GM18870 (cell line): Measurements from ENCODE around the gene HOXB3.

Experiments
- ATAC-seq: cut with Tn5 transposase; IDR thresholded peaks from one replicate; pipeline ENCODE4 v1.9.1; 2021; ENCODE audit warnings: moderate library complexity; ENCODE audit not compliant: unreplicated experiment

Gene HOXB3

DNA sequence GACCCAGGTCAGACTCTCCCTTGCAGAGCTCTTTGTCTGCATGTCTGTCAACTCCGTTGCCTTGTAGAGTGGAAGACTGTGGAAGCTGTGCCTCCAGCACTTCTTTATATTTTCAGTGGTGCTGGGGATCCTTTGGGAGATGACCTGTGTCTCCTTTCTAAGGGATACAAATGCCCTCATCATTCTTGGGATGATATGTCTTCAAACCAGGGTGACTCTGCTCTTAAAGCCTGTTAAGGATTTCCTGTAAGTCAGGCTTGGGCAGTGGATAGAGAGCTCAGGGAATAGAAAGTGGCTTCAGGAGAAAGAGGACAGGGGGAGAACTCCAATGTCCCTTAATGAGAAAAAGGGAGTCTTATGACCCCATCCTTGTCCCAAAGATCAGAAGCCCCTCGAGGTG lies 1.5 kb downstream of the HOXB3 start:
- ATAC-seq: no peak

DNA sequence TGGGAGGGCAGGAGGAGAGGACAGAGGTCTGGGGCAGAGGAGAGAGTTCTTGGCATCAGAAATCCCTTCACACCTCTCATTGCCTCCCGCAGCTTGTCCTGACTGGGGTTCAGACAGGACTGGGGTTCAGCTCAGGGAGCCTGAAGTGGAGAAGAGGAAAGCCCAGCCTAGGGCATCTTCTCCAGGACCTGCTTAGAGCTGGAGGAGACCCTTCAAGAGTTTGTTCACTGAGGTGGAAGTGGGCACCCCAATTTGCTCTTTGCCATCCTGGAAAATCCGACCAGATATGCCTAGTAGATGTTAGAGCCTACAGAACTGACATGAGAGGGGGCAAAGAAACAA lies 2.0 kb downstream of the HOXB3 start:
- no peak for ATAC-seq

DNA sequence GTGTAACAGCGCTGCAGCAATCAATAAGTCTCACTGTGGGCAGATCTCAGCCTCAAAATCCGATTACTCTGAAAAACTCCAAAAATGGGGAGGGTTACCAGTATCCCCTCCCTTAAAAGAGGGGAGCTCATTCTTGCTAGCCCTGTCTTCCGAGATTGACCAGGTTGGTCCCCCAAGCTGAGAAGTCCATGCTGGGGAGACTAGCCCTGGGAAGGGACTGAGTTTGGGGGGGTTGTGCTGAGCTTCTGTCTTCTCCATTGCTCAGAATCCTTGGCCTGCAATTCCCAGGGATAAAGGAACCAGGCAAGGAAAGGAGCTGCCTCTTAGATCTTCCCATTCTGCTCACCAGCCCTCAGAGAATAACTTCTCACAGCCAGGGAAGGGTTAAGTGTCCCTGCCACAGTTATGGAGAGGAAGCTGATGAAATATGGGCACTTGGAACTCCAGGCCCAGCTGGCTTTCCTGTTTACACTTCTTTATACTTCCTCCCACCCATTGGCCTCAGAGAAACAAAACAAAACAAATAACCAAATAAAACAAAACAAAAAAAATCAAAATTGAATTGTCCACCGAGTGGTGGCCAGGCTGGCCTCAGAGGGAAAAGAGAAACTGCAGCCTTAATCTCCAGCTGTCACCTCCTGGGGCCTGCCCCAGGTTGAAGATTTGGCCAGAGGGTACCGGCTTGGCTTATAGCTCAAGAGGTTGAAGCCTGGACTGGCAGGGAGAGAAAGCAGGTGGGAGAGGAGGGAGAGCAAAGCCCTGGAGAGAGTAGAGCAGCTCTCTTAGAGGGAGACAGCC lies 2.6 kb downstream of the HOXB3 start:
- ATAC-seq: no peak

DNA sequence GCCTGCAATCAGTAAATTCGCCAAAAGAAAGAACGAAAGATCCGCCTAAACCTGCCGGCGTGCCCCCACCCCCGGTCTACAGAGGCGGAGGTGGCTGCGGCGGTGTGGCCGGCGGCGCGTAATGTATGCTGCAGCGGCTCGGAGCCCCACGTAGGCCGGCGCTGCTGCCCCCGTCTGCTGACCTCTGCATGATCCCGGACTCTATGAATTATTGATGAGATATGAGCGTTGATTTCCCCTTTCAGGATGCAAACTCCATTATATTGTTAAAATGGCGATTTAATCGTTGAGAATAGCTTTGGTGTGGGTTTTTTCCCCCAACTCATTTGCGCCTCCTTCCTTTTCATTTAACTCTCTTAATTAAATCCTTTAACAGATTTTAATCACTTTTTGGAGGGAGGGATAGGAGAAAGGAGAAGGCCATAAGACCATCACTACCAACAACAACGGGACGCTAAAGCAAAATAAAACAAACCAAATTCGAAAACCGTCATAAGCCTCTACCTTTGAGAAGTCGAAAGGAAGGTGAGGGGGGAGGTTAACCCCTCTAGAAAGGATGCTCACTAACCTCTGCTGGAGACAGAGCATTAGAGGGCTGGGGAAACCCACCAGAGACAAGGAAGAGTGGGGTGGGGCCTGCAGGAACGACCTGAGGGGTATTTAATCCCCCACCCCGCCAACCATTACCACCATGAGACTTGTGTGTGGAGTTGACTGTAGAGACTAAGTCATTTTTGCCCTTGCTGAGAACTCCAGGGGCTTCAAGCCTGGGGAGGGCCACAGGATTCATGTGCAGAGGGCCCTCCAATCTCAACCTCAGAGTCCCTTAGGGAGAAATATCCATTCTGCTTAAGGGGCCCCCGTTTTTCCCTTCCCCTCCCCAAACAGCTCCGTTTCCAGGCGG lies 3.4 kb downstream of the HOXB3 start:
- no peak for ATAC-seq

DNA sequence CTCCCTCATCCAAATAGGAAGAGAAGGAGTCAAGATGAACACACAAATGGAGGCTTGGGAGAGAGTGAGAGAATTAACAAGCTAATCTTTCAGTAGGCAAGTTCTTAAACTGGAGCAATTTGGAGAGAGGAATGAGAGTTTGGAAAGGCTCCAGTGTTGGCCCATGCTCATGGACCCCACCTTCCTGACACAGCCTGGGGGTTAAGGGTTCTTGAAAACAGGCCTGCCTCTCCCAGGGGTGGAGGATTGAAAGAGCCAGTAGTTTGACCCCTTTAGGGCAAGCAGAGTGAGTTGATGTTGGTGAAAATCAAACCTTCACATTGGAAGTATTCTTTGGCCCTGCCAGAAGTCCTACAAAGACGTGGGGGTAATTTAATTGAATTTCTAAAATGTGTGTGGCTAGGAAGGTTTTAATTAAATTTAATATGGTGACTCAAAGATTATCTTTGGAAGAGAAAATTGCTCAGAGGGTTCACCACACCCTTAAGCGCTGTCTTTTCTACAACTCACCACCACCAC lies 5.8 kb downstream of the HOXB3 start:
- ATAC-seq: no peak

DNA sequence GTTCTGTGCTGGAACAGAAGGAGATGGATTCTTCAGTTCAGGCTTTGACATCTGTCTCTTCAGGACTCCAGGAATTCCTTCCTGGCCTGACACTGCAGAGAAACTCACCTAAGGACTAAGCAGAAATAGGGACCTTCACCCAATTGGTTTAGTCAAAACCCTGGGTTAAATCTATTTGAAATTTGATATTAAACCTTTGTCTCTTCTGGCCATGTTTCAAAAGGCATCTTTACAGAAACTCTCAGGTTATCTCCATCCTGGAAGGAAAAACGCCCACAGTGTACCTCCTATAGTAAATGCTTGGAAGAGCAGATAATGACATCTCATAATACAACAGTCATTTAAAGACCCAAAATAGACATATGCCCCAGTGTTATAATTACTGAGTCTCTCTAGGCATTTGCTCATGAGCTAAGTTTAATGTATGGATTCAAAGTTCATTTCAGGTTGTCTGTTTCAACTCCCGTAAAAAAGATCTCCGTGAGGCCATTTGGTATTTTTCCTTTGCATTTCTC lies 6.3 kb downstream of the HOXB3 start:
- ATAC-seq: no peak

DNA sequence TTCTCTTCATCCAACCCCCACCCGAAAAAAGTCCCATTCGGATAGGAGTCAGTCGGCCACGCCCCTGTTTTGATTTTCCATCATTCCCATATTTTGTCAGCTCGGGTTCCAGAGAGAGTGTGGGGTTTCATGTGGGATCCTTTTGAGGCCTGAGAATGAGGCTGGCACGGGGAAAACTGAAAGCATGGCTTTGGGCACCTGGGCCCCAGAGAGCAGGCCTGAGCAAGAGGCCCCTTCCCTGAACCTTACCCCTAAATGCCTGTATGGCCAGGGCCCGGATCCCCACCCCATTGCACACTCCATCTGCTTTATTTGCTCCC lies 7.3 kb downstream of the HOXB3 start:
- ATAC-seq: no peak

DNA sequence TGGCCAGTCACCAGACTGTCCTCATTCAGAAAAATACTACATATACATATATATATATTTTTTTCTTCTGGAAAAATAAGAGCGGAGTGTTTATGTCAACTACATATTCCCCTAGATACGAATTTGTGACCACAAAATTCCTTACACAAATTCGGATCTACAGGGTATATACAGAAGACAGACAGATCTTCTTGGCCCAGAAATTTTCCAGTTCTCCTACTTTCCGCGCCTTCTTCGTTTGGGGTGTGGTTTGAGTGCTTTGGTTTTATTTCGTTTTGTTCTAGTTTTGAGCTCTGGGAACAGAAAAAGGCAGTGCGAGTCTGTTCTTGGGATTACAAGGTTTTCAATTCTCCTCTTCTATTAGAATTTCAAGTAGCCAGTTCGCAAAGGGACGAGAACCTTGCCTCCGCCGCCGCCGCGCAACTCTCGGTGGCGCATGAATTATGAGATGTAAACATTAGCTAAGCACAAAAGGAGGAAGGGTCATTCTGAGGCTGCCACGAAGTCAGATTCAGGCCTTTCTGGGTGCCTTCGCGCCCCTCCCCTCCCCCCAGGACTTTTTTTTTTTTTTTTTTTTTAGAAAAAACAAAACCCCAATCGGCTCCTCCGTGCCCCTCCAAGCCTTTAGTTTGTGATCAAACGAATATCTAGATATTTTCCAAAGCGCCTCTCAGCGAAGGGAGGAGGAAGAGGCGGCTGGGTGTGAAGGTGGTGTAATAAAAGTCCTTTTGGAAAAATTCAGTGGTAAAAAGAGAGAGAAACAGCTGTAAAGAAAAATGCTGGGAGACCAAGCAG lies 10.1 kb downstream of the HOXB3 start:
- no peak for ATAC-seq

DNA sequence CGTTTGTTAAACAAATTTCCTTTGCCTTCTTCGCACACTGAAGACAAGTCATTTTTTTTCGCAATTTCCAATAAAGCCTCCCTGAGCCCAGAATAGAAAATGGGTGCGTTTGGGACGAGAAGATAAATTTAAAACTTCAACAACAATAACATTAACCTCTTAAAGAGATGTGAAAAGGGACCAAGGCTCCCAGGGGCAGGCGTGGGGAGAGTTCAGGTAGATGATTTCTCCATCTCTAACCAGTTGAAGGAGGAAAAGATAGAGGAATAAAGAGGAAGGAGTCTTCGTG lies 10.6 kb downstream of the HOXB3 start:
- no peak for ATAC-seq

DNA sequence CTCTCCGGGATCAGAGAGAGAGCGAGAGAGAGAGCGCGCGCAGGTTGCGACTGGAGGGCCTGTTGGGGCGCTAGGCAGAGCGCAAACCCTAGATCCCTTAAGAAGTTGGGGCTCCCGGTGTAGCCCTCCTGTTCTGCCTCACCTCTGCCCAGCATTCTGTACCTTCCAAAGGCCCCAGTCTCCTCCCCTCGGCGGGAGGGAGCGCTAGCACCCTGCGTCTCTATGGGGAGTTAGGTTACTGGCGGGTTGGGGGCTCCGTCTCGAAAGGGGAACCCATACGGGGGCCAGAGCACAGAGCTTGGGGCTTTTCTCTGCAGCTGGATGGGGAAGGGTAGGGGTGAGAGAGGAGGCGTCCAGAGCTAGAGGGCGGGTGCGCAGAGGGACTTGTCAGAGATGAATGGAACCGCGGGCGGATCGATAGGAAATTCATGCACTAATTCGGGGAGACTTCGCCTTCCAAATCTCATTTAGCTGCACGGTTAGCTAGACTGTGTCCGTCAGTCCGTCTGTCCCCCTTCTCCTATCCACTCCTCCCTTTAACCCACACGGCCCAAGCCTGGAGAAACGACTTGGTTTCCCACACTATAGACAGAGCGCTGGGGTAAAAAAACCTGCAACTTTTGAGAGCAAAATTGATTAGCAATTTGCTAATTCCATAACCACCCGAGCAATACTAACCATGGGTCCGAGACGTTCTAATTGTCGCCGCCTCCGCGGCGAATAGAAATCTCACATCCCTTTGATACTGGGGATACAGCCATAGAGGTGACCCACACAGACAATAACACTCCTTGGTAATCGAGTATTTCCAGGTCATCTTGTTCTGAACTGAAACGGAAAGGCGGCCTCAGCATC lies 11.2 kb downstream of the HOXB3 start:
- no peak for ATAC-seq

DNA sequence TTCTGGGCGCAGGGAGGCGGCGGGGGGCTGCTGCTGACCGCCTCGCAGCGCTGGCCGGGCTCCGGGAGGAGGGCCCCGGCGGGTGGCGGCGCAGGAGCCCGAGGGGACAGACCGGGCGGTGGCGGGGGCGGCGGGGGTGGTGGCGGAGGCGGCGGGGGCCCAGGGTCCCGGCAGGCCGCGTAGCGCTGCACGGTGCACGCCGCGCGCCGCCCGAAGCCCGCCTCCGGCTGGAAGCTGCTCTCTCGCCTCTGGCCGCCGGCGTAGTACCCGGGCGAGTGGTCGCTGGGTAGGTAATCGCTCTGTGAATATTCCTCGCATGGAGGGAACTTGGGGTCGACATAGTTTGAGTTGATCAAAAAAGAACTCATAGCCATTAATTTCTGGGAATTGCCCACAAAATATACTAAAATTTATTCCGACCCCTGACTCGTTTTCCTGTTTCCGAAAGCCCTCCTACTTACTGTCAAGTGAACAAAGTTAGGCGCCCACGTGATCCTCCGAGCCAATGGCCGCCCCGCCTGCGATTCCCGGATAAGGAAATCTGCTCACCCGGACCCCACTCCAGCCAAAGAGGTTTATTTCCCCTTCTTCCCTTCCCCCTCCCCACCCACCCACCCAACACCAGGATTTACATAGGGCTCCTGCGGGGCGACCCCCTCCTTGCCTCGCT lies 12.0 kb downstream of the HOXB3 start, which contains the start of gene HOXB4:
Gene HOXB4 (minus strand): TSS at position 405 of the 670 bp plus-strand sequence. CDS start 31 bp downstream, at position 374.
- no peak for ATAC-seq

DNA sequence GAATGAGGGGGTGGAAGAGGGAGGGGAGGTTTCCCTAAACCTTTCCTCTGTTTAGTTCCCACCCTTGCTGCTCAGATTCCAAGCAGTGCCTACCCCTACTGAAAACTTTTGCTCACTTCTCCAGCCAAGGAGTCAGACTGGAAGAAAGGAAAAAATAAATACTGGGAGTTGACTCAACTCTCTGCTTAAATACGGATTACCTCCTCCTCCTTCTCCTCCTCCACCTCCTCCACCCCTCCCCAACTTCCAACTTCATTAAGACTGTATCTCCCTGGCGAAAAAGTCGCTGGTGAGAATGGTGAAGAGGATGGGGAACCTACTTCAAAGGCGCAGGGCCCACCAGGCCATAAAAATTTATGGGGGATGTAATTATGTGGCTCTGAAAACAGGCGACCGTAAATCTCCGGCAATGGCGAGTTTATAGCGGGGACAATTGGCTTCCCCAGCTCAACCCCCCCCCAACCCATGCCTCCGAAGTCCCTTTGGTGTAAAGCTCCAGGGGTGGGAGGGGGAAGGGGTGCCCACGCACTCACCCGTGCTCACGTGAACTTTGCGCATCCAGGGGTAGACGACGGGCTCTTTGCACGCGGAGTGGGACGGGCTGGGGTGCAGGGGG lies 12.6 kb downstream of the HOXB3 start:
- ATAC-seq: no peak

DNA sequence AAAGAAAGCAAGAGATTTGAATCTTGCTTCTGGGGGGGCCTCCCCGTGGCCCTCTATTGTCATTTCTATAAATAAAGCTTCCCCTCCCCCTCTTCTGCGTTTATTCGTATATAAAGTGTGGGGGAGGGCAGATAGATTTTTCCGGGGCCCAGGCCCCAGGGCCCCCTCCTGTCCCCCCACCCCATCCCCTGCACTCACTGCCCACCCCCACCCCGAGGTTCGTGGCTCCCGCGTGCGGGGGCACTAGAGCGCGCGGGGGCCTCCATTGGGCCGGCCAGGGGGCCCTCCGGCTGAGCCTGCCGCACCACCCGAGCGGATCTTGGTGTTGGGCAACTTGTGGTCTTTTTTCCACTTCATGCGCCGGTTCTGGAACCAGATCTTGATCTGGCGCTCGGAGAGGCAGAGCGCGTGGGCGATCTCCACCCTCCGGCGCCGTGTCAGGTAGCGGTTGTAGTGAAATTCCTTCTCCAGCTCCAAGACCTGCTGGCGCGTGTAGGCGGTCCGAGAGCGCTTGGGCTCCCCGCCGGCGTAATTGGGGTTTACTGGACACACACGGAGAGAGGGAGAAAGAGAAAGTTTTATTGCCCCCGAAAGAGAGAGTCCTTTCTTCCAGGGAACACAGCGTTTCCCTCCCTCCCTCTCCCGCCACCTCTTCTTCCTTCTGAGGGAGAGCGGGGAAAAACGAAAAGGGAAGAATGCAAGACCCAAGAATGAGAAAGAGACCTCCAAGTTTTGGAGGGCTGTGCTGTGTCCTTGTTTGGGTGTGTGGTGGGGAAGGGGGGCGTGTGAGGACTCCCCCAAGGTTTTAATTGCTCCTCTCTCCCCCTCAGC lies 13.3 kb downstream of the HOXB3 start:
- no peak for ATAC-seq

DNA sequence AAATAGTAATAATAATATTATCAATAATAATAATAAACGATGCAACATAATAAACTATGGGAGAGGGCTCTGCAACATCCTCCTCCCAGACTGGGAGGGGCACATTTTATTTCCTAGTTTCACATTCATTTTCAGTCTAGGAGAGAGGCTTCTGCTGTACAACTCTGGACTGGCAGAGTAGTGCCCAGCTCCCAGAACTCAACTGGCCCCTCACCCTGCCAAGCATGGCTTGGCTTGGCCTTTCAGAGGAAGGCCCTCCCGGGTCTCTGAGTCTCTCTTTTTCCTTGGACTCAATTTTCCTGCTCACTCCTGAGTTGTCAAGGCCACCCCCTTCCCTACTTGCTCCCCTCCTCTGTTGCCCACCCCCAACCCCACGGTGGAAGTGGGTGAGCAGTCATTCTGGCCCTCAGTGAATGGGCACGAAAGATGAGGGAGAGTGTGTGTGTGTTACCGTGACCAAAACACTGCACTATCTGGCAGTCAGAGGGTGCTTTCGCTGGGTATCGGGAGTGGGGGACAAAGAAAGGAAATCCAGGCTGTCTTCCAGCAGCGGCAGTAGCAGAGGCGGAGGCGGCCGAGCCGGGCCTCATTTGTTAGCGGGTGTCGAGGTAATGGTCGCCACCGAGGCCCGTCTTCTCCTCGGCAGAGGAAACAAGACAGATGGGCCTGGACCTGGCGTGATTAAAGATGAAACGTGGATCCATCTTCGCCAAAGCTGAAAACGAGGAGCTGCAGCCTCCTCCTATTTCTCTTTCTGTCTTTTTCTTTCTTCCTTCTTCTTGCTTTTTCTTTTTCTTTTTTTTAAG lies 14.2 kb downstream of the HOXB3 start:
- no peak for ATAC-seq

DNA sequence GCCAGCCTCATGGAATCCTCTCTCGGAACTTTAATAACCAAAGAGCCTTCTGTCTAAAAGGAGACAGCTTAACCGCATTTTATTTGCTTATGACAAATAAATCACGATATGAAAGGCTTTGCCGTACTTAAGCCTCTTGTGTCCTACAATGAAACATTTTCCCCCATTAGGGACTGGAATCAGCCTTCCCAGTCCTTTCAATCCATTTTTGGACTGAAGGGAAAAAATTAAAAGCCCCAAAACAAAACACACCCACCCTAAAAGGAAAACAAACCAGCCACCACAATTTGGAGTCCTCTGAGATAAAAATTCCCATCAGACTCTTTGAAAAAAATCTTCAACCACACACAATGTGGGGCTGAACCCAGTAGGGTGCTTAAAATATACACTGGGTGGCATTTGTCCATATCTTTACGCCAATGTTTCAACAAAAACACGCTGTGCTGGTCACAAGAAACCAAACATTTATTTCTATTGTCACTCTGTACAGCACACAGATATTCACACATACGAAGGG lies 14.9 kb downstream of the HOXB3 start:
- ATAC-seq: no peak

DNA sequence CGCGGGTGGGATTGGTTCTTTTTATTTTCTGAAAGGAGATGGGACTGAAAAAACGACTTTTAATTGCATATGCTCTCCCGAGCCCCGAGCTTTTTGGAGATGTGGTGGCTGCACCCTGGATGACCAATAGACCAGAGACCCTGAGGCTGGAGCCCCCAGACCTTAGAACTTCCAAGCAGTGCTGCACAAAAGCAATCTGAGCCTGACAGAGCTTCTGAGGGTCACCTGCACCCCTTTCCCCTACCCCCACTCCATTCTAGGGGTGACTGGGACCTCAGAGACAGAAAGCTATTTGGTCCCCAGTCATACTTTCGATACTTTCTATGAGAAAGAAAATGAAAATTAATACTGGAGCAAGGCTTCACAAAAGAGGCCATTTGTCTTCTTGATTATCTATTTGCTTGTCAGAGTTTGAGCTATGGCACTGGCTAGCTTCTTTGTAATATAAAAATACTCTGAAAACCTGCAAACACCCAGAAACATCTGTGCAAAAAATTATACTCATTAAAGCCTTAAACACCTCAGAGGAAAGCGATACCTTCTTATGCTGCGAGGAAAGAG lies 15.5 kb downstream of the HOXB3 start:
- no peak for ATAC-seq

DNA sequence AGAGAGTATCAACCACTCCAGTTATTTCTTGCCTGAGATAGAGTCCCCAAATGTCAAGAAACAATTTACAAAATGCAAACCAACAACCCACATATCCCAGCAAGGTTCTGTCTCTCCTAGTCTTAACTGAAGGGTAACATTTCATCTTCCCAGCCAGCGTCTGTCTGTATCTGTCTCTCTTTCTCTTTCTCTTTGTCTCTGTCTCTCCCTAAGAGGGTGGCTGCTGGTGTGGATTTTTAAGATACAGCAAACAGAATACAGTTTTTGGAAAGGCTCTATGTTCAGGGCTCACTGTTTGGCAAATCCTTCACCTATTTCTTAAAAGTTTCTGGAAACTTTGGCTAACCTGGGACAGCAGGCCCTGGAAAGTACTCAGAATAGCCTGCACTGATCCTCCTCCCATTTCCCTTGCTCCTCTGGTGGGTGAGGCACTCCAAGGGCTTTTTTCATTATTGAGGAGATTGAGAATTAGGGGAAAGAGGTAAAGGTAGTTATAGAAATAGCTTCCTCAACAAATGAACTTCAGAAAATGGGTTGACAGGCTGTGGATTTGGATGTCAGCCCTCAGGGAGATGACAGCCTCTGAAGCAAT lies 18.1 kb downstream of the HOXB3 start:
- ATAC-seq: no peak
